Osteoblast (primary cell): ENCODE measurements around the gene METTL27. TPM values are rescaled to one million over a fixed set of nuclear protein-coding genes. Genes with fewer than 3 reads are reported as not detected.

Source experiments
- DNase-seq: peaks from one replicate; pipeline ENCODE4 v3.0.0; 2011; ENCODE audit warnings: low spot score, mixed read lengths; ENCODE audit not compliant: insufficient read length; ENCODE audit errors: missing footprints
- H2AFZ ChIP-seq: 2 replicates; pipeline ENCODE4 v1.6.0; 2011; ENCODE audit warnings: mild to moderate bottlenecking, low read length
- H3K27ac ChIP-seq: 2 replicates; pipeline ENCODE4 v1.5.1; 2011; ENCODE audit warnings: mild to moderate bottlenecking, low read depth, low read length, moderate library complexity
- H3K27me3 ChIP-seq: 2 replicates; pipeline ENCODE4 v1.6.0; 2012; ENCODE audit warnings: mild to moderate bottlenecking, control low read depth, inconsistent platforms, low read length, moderate library complexity; ENCODE audit not compliant: insufficient read depth
- H3K36me3 ChIP-seq: 2 replicates; pipeline ENCODE4 v1.5.1; 2011; ENCODE audit warnings: mild to moderate bottlenecking, low read length, control low read depth, moderate library complexity; ENCODE audit not compliant: insufficient read depth
- H3K4me1 ChIP-seq: 2 replicates; pipeline ENCODE4 v1.5.1; 2011; ENCODE audit warnings: mild to moderate bottlenecking, low read length, control low read depth, moderate library complexity; ENCODE audit not compliant: insufficient read depth
- H3K4me2 ChIP-seq: 2 replicates; pipeline ENCODE4 v1.6.0; 2011; ENCODE audit warnings: mild to moderate bottlenecking, low read length; ENCODE audit not compliant: insufficient read depth
- H3K4me3 ChIP-seq: fragments of 200-600 bp; sonication (generic); 3 replicates; pipeline ENCODE4 v1.5.1; 2012; ENCODE audit warnings: mild to moderate bottlenecking, low read length, inconsistent platforms; ENCODE audit not compliant: insufficient read depth
- H3K79me2 ChIP-seq: 2 replicates; pipeline ENCODE4 v1.6.0; 2012; ENCODE audit warnings: mild to moderate bottlenecking, low read length, control low read depth, inconsistent platforms; ENCODE audit not compliant: insufficient read depth
- H3K9me3 ChIP-seq: 2 replicates; pipeline ENCODE4 v1.5.1; 2011; ENCODE audit warnings: low read depth, low read length, control low read depth
- H4K20me1 ChIP-seq: 2 replicates; pipeline ENCODE4 v1.6.0; 2012; ENCODE audit warnings: mild to moderate bottlenecking, low read length, control low read depth; ENCODE audit not compliant: insufficient read depth
- CTCF ChIP-seq: IDR thresholded peaks from 2 replicates; pipeline ENCODE4 v1.5.1; 2011; ENCODE audit warnings: mild to moderate bottlenecking, low read depth, low read length, moderate library complexity; ENCODE audit errors: extremely low read depth
- total RNA-seq: library from RNA; depleted of rRNA; stranded (reverse); fragments of >200 nt; gene quantifications from 2 replicates; pipeline ENCODE4 v1.2.3, GENCODE V29; 2012

The METTL27 gene
- total RNA-seq, 1 donor = 8.7 TPM

DNA sequence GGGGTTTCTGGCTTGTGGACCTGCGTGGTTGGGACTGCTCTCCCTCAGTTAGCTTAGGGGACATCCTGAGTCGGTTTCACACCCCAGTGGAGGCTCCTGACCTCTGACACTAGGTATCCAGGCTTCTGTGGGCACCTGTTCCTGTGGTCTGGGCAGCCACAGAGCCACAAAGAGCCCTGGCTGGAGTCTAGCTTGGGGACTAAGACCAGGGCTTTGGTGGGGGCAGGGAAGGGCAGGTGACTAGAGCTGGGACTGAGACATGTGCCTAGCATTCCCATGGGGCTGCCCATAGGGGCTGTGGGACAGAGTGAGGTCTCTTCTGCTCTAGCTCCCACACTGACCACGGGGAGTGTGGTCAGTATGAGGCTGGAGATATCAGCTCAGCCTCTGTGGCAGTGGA lies 14.6 kb upstream of the METTL27 start:
- Histone ChIP-seq H3K36me3 (no peaks in the 10 kb centered on the region), H3K4me2 (no peak overlapping the region), H2AFZ (no peak overlapping the region), H4K20me1 (no peaks in the 10 kb centered on the region), H3K27me3 (no peaks in the 10 kb centered on the region), H3K9me3 (no peaks in the 10 kb centered on the region), H3K27ac (no peak overlapping the region), H3K4me1 (peaks cover 9% of the 10 kb centered on the region), H3K79me2 (no peaks in the 10 kb centered on the region), H3K4me3 (no peak overlapping the region)
- no peak for TF ChIP-seq CTCF
- peak; percentile 11 for DNase-seq

- Histone ChIP-seq H3K27me3 (no peaks in the 10 kb centered on the region), H3K4me1 (peaks cover 36% of the 10 kb centered on the region), H3K79me2 (no peaks in the 10 kb centered on the region), H4K20me1 (no peaks in the 10 kb centered on the region), H3K36me3 (no peaks in the 10 kb centered on the region), H3K4me3 (no peak overlapping the region), H3K9me3 (no peaks in the 10 kb centered on the region), H2AFZ (no peak overlapping the region), H3K27ac (peak overlapping the region; percentile 99), H3K4me2 (no peak overlapping the region)
- DNase-seq = no peak
- no peak for TF ChIP-seq CTCF
These were observed 10.2 kb upstream of the METTL27 start for GRCh38 chr7:73852500-73852899.

DNA sequence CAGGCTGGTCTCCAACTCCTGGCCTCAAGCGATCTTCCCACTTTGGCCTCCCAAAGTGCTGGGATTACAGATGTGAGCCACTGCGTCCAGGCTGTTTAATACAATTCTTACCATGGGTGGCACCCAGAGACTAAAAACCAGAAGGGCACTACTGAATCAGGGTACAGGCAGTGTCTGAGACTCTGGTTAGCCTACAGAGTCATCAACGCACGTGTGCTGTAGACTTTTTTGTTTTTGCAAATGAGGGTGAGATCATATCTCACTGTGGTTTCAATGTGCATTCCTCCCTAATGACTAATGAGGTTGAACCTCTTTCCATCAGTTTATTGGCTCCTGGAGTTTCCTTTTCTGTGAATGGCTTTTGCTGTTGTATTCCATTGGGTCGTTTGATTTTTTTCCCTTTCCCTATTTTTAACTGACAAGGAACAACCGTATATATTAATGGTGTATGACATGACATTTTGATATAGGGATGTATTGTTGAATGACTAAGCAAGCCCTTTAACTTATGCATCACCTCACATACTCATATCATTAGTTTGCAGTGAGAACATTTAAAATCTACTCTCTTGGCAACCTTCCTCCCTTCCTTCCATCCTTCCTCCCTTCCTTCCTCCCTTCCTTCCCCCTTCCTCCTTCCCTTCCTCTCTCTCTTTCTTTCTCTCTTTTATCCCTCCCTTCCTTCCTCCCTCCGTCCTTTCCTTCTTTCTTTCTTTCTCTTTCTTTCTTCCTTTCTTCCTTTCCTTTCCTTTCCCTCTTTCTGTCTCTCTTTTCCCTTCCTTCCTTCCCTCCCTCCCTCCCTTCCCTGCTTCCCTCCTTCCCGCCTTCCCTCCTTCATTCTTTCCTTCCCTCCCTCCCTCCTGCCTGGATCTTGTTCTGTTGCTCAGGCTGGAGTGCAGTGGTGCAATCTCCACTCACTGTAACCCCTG lies 9.4 kb upstream of the METTL27 start:
- TF ChIP-seq CTCF = no peak
- Histone ChIP-seq H3K36me3 (no peaks in the 10 kb centered on the region), H3K9me3 (no peaks in the 10 kb centered on the region), H3K27me3 (no peaks in the 10 kb centered on the region), H3K4me1 (peaks cover 36% of the 10 kb centered on the region), H3K79me2 (no peaks in the 10 kb centered on the region), H4K20me1 (no peaks in the 10 kb centered on the region), H3K4me2 (peak overlapping the region; percentile 72), H2AFZ (no peak overlapping the region), H3K4me3 (peak overlapping the region; percentile 20), H3K27ac (peak overlapping the region; percentile 99)
- peak; percentile 94 for DNase-seq

- Histone ChIP-seq H3K36me3 (no peaks in the 10 kb centered on the region), H3K4me1 (peaks cover 38% of the 10 kb centered on the region), H3K4me2 (peak overlapping the region; percentile 72), H3K4me3 (no peak overlapping the region), H4K20me1 (no peaks in the 10 kb centered on the region), H2AFZ (no peak overlapping the region), H3K27ac (peak overlapping the region; percentile 99), H3K79me2 (no peaks in the 10 kb centered on the region), H3K9me3 (no peaks in the 10 kb centered on the region), H3K27me3 (no peaks in the 10 kb centered on the region)
- TF ChIP-seq CTCF = no peak
- peak; percentile 96 for DNase-seq
These were observed 8.5 kb upstream of the METTL27 start for GRCh38 chr7:73850781-73851207.
